Ovary (tissue), 9 donors: ENCODE data around the gene DUS3L. TPM values are rescaled to one million over a fixed set of nuclear protein-coding genes. Genes with fewer than 3 reads are reported as not detected.

Experiments
- DNase-seq, 5 donors: peaks; one replicate each; pipeline ENCODE4 v3.0.0-alpha.2; 2019 to 2020
- H3K27ac ChIP-seq, 2 donors: fragments of 200-600 bp; one replicate each; pipeline versions ENCODE4 v1.5.1 to v1.8.0; 2019 to 2022
- H3K27me3 ChIP-seq: fragments of 200-600 bp; one replicate; pipeline ENCODE4 v1.8.0; 2022
- H3K36me3 ChIP-seq: fragments of 200-600 bp; sonication (generic); one replicate; pipeline ENCODE4 v1.5.1; 2019
- H3K4me1 ChIP-seq: one replicate; pipeline ENCODE4 v1.8.1; 2013; ENCODE audit warnings: mild to moderate bottlenecking, moderate library complexity; ENCODE audit not compliant: insufficient read depth
- H3K4me3 ChIP-seq: fragments of 200-600 bp; sonication (generic); one replicate; pipeline ENCODE4 v1.5.1; 2017
- H3K9me3 ChIP-seq, 2 donors: fragments of 200-600 bp in 1 of 2; sonication (generic) in 1 of 2; one replicate each; pipeline versions ENCODE4 v1.5.1 to v1.8.1; 2013 to 2019; ENCODE audit warnings: mild to moderate bottlenecking in 1 of 2, moderate library complexity in 1 of 2
- CTCF ChIP-seq, 3 donors: fragments of 450-650 bp in 2 of 3; fragments of 200-600 bp in 1 of 3; IDR thresholded peaks; one replicate each; pipeline versions ENCODE4 v1.5.1 to v1.8.0; 2016 to 2022; ENCODE audit warnings: antibody characterized with exemption in 3 of 3, mild to moderate bottlenecking in 1 of 3
- EP300 ChIP-seq: sonication (generic); formaldehyde crosslinking; IDR thresholded peaks from one replicate; pipeline ENCODE4 v1.6.1; 2017; ENCODE audit warnings: antibody characterized with exemption
- POLR2A ChIP-seq: fragments of 450-650 bp; IDR thresholded peaks from one replicate; pipeline ENCODE4 v1.6.1; 2017; ENCODE audit warnings: antibody characterized with exemption, mild to moderate bottlenecking, moderate library complexity
- WGBS, 3 donors: extraction: QIAGEN DNeasy Blood & Tissue Kit in 1 of 3; methylation state at CpG; one replicate each; pipeline versions ENCODE4 v1.1.5 to v1.1.7; 2013 to 2017; 5-methylcytosine and 5-hydroxymethylcytosine counted together
- intact Hi-C, 4 donors: fragments of 100-400 bp; cut with DNase I; formaldehyde crosslinking; loops; one replicate each; pipeline versions ENCODE4 v1.11.0 to v1.15.1; 2022 to 2023
- polyA plus RNA-seq, 2 donors: library from polyadenylated mRNA; stranded (reverse); fragments of 200-250 nt in 1 of 2; fragments of 350-450 nt in 1 of 2; fragmentation: Illumina TruSeq in 1 of 2; extraction: RNeasy Lipid Tissue Mini Kit (QIAGEN cat#74804) in 1 of 2; gene quantifications; one replicate each; pipeline ENCODE4 v1.2.3, GENCODE V29; 2013 to 2014
- total RNA-seq, 7 donors: library from RNA; depleted of rRNA in 2 of 7; stranded (reverse); fragments of >200 nt in 2 of 7; fragmentation: NEBNext Ultra II Directional in 3 of 7; extraction: Animal tissue kit (Norgen Biotek cat#: 25700) in 3 of 7; gene quantifications; one replicate each; pipeline versions ENCODE4 v1.1.0 to v1.2.4, GENCODE V29; 2016 to 2023
- donor health status: DM: no; HTN: no; CAD: no; lungs with moderate emphysema.
- donor health status: DM: no; HTN: no; CAD: no.
- donor health status: Bipolar disorder and iron deficiency.
- donor health status: DM: yes; HTN: yes; CAD: no.
- donor health status: DM: no; HTN: no; CAD: no.
- donor health status: DM: yes; HTN: yes; CAD: no.

DUS3L gene
- total and polyA plus RNA-seq, 9 donors = 1.2 to 50.1 (median 39.7) TPM

GRCh38 chr19:5817218-5817617 is 26.3 kb upstream of the DUS3L start:
- 72 to 82% (median 81%) methylated on average over 2 of the region's 2 CpGs for WGBS, 3 donors
- no peak for DNase-seq
- Histone ChIP-seq H3K9me3 (no peaks in the 10 kb centered on the region), H3K4me1 (peaks cover under 1% of the 10 kb centered on the region), H3K4me3 (no peak overlapping the region), H3K27ac (no peak overlapping the region), H3K36me3 (no peaks in the 10 kb centered on the region), H3K27me3 (no peaks in the 10 kb centered on the region)
- intact Hi-C loops = no loop called here
- TF ChIP-seq CTCF (IDR thresholded peaks at IDR 0.05) (no peak), POLR2A (no peak), EP300 (no peak)

GRCh38 chr19:5814852-5815246 is 23.9 kb upstream of the DUS3L start:
- no peaks in the 10 kb centered on the region for H3K9me3 ChIP-seq
- intact Hi-C loops = no loop called here
- 29 to 46% (median 35%) methylated on average over 11 of the region's 11 CpGs for WGBS, 3 donors
- no peak overlapping the region for H3K27ac ChIP-seq
- DNase-seq = no peak
- no peaks in the 10 kb centered on the region for H3K36me3 ChIP-seq
- H3K4me1 ChIP-seq = no peaks in the 10 kb centered on the region
- H3K27me3 ChIP-seq = no peaks in the 10 kb centered on the region
- TF ChIP-seq EP300 = no peak
- TF ChIP-seq CTCF (IDR thresholded peaks at IDR 0.05) = no peak
- no peak for TF ChIP-seq POLR2A
- H3K4me3 ChIP-seq = no peak overlapping the region

DNA sequence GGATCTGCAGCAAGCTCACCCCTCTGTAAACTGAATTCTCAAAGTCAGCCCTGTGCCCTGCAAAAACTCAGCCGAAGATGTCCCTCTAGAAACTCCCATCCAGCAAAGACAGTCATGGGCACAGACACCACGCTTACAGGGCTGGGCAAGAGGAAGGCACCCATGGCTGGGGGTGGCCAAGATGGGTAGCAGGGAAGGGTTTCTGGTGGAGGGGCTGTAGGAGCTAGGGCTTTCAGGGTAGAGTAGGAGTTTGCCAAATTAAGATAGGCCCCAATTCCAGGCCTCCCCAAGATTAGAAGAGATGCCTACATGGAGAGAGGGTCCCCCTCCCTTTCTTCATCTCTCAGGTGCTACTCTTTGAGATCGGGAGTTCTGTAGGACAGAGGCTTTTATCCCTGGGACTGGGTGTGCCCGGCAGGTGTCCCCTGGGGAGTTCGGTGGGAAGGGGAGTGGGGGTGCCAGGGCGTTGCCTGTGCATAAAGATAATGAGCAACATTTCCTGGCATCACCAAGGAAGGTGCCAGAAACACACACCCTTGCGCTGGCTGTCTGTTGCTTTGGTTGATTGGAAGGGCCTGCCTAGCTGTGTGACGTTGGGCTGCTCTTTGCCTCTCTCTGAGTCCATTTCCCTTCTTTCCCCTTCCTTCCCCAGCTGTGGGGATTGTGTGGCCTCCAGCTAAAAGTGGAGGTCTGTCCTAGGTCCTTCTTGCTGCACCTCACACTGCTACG is 23.3 kb upstream of the DUS3L start:
- no peak overlapping the region for H3K27ac ChIP-seq
- H3K4me1 ChIP-seq = no peaks in the 10 kb centered on the region
- TF ChIP-seq POLR2A = no peak
- TF ChIP-seq CTCF (IDR thresholded peaks at IDR 0.05) = no peak
- TF ChIP-seq EP300 = no peak
- H3K9me3 ChIP-seq = no peaks in the 10 kb centered on the region
- intact Hi-C loops = no loop called here
- H3K36me3 ChIP-seq = no peaks in the 10 kb centered on the region
- H3K27me3 ChIP-seq = no peaks in the 10 kb centered on the region
- H3K4me3 ChIP-seq = no peak overlapping the region
- DNase-seq = no peak
- WGBS, 3 donors = 58 to 68% (median 60%) methylated on average over 9 of the region's 9 CpGs

DNA sequence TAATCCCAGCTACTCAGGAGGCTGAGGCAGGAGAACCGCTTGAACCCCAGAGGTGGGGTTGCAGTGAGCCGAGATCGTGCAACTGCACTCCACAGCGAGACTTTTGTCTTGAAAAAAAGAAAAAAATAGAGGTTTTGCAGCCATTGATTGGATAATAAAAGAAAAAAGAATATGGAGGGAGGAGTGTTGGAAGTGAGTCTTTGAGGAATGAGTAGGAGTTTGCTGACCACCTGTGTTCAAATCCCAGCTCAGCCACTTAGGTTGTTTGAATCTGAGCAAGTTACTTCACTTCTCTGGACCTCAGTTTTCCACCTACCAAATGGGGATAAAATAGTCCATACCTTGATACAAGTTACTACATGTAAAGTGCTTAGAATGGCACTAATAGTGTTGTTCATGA is 20.2 kb upstream of the DUS3L start:
- no peaks in the 10 kb centered on the region for H3K4me1 ChIP-seq
- H3K9me3 ChIP-seq = no peaks in the 10 kb centered on the region
- 81 to 90% (median 85%) methylated on average over 4 of the region's 4 CpGs for WGBS, 3 donors
- H3K36me3 ChIP-seq = no peaks in the 10 kb centered on the region
- H3K27ac ChIP-seq = no peak overlapping the region
- H3K4me3 ChIP-seq = no peak overlapping the region
- intact Hi-C loops = no loop called here
- no peaks in the 10 kb centered on the region for H3K27me3 ChIP-seq
- DNase-seq = no peak
- TF ChIP-seq CTCF (IDR thresholded peaks at IDR 0.05) (no peak), EP300 (no peak), POLR2A (no peak)
